Measurements from ENCODE around the gene TSR1.

- TF ChIP-seq CTCF (IDR thresholded peaks at IDR 0.05) (no peak), POLR2A (IDR thresholded peaks at IDR 0.05) (no peak)
These were observed 18.1 kb upstream of the TSR1 start for GRCh38 chr17:2354311-2354710.

Measured in lower leg skin (tissue), 3 donors.